ENCODE results near the gene EFCAB11. TPM values are rescaled to one million over a fixed set of nuclear protein-coding genes. Genes with fewer than 3 reads are reported as not detected.

Gene EFCAB11
- total and polyA plus RNA-seq, 2 experiments from 2014 or later = 7.2 to 10.8 TPM

GRCh38 chr14:89836830-89837469, 117.6 kb downstream of the EFCAB11 start:
- Histone ChIP-seq H3K4me1 (ENCODE audit: insufficient read depth) (peaks cover 10% of the 10 kb centered on the region), H3K4me2 (no peak overlapping the region), H3K79me2 (no peaks in the 10 kb centered on the region), H3K27ac (no peak overlapping the region), H3K27me3 (no peaks in the 10 kb centered on the region), H3K9me3 (ENCODE audit: low read depth) (no peaks in the 10 kb centered on the region), H2AFZ (no peak overlapping the region), H3K4me3 (no peak overlapping the region), H4K20me1 (ENCODE audit: insufficient read depth, poor library complexity, severe bottlenecking) (no peaks in the 10 kb centered on the region), H3K9me2 (replicated peaks; ENCODE audit: insufficient read depth) (no peaks in the 10 kb centered on the region), H3K36me3 (replicated peaks; ENCODE audit: insufficient read depth, low read depth) (no peaks in the 10 kb centered on the region)
- WGBS (ENCODE audit: low lambda C conversion rate, missing lambda C conversion rate) = 98% methylated on average over 7 of the region's 7 CpGs
- TF ChIP-seq EZH2 (IDR thresholded peaks at IDR 0.05; ENCODE audit: borderline replicate concordance) (no peak), EZH2phosphoT487 (IDR thresholded peaks at IDR 0.05; ENCODE audit: low read depth, severe bottlenecking, unreplicated experiment) (no peak), CTCF (IDR thresholded peaks at IDR 0.05; ENCODE audit: poor library complexity) (no peak)
- DNase-seq (ENCODE audit: low spot score) = no peak

- TF ChIP-seq EZH2phosphoT487 (IDR thresholded peaks at IDR 0.05; ENCODE audit: low read depth, severe bottlenecking, unreplicated experiment) = no peak
- TF ChIP-seq CTCF (IDR thresholded peaks at IDR 0.05; ENCODE audit: poor library complexity) = no peak
- TF ChIP-seq EZH2 (IDR thresholded peaks at IDR 0.05; ENCODE audit: borderline replicate concordance) = no peak
- Histone ChIP-seq H3K27ac (no peak overlapping the region), H3K79me2 (no peaks in the 10 kb centered on the region), H3K36me3 (replicated peaks; ENCODE audit: insufficient read depth, low read depth) (no peaks in the 10 kb centered on the region), H3K4me3 (no peak overlapping the region), H3K4me2 (no peak overlapping the region), H3K27me3 (no peaks in the 10 kb centered on the region), H2AFZ (no peak overlapping the region), H3K9me3 (ENCODE audit: low read depth) (no peaks in the 10 kb centered on the region), H3K4me1 (ENCODE audit: insufficient read depth) (peaks cover 10% of the 10 kb centered on the region), H4K20me1 (ENCODE audit: insufficient read depth, poor library complexity, severe bottlenecking) (no peaks in the 10 kb centered on the region), H3K9me2 (replicated peaks; ENCODE audit: insufficient read depth) (no peaks in the 10 kb centered on the region)
- DNase-seq (ENCODE audit: low spot score) = no peak
Measured at GRCh38 chr14:89833661-89834060, 120.9 kb downstream of the EFCAB11 start.

GRCh38 chr14:89833120-89833532, 121.4 kb downstream of the EFCAB11 start:
- WGBS (ENCODE audit: low lambda C conversion rate, missing lambda C conversion rate) = 70% methylated on average over 3 of the region's 3 CpGs
- TF ChIP-seq EZH2 (IDR thresholded peaks at IDR 0.05; ENCODE audit: borderline replicate concordance) (no peak), CTCF (IDR thresholded peaks at IDR 0.05; ENCODE audit: poor library complexity) (no peak), EZH2phosphoT487 (IDR thresholded peaks at IDR 0.05; ENCODE audit: low read depth, severe bottlenecking, unreplicated experiment) (no peak)

More at GRCh38 chr14:89833120-89833532, 121.4 kb downstream of the EFCAB11 start:
- peaks cover 10% of the 10 kb centered on the region for H3K4me1 ChIP-seq (ENCODE audit: insufficient read depth)
- no peaks in the 10 kb centered on the region for H3K9me3 ChIP-seq (ENCODE audit: low read depth)
- no peaks in the 10 kb centered on the region for H3K9me2 ChIP-seq (replicated peaks; ENCODE audit: insufficient read depth)
- no peak overlapping the region for H3K4me3 ChIP-seq
- no peaks in the 10 kb centered on the region for H4K20me1 ChIP-seq (ENCODE audit: insufficient read depth, poor library complexity, severe bottlenecking)
- no peak overlapping the region for H3K4me2 ChIP-seq
- no peaks in the 10 kb centered on the region for H3K27me3 ChIP-seq
- H3K79me2 ChIP-seq = no peaks in the 10 kb centered on the region
- DNase-seq (ENCODE audit: low spot score) = no peak
- H3K27ac ChIP-seq = no peak overlapping the region
- H2AFZ ChIP-seq = no peak overlapping the region
- H3K36me3 ChIP-seq (replicated peaks; ENCODE audit: insufficient read depth, low read depth) = no peaks in the 10 kb centered on the region

All from hepatocyte (in vitro differentiated cells).